ENCODE data around the gene HOXA6. TPM values are rescaled to one million over a fixed set of nuclear protein-coding genes. Genes with fewer than 3 reads are reported as not detected.
A peak's percentile ranks its signal among the peaks of the same experiment; 100 is the strongest.

The HOXA6 gene
- total and polyA plus RNA-seq, 2 experiments from 2014 or later = not detected

- Histone ChIP-seq H3K4me1 (ENCODE audit: insufficient read depth) (peaks cover 24% of the 10 kb centered on the region), H3K27me3 (ENCODE audit: insufficient read depth) (peaks cover 98% of the 10 kb centered on the region), H3K4me3 (no peak overlapping the region), H3K9me2 (ENCODE audit: insufficient read depth) (no peaks in the 10 kb centered on the region), H3K79me2 (replicated peaks; ENCODE audit: insufficient read depth) (no peaks in the 10 kb centered on the region), H3K36me3 (ENCODE audit: insufficient read depth) (no peaks in the 10 kb centered on the region), H4K20me1 (replicated peaks; ENCODE audit: insufficient read depth) (peaks cover 27% of the 10 kb centered on the region), H3K4me2 (no peak overlapping the region), H2AFZ (no peak overlapping the region), H3F3A (replicated peaks; ENCODE audit: low read depth) (peaks cover 29% of the 10 kb centered on the region), H3K27ac (ENCODE audit: low read depth) (no peak overlapping the region)
- TF ChIP-seq NANOG (IDR thresholded peaks at IDR 0.05; ENCODE audit: borderline replicate concordance) (no peak), ZNF114 (CRISPR knock-in tag; IDR thresholded peaks at IDR 0.05) (no peak), EZH2 (IDR thresholded peaks at IDR 0.05; ENCODE audit: low read depth, unreplicated experiment) (peak; percentile 67), CTCF (conservative IDR thresholded peaks at IDR 0.05; ENCODE audit: low read depth in 2 of 2) (peak; percentile 90 to 97)
- peaks cover 90% of the 10 kb centered on the region for H3K27me3 Mint-ChIP-seq (ENCODE audit: insufficient read depth, low read depth, poor library complexity)
- ATAC-seq (no peak), DNase-seq (ENCODE audit: low spot score) (peak; percentile 87)
- no peaks in the 10 kb centered on the region for H3K36me3 Mint-ChIP-seq (ENCODE audit: low read depth)
- H3K4me3 Mint-ChIP-seq = no peak overlapping the region
- no peak overlapping the region for H3K27ac Mint-ChIP-seq
- peaks cover 16% of the 10 kb centered on the region for H3K4me1 Mint-ChIP-seq
- H3K9me3 Mint-ChIP-seq = no peaks in the 10 kb centered on the region; the same call in 2 of the 3 replicates
Measured at GRCh38 chr7:27196287-27196767, 48.8 kb upstream of the HOXA6 start.

GRCh38 chr7:27194686-27195379 is 47.3 kb upstream of the HOXA6 start:
- Histone ChIP-seq H3K4me2 (no peak overlapping the region), H3F3A (replicated peaks; ENCODE audit: low read depth) (peaks cover 29% of the 10 kb centered on the region), H3K4me3 (no peak overlapping the region), H3K79me2 (replicated peaks; ENCODE audit: insufficient read depth) (no peaks in the 10 kb centered on the region), H3K4me1 (ENCODE audit: insufficient read depth) (peaks cover 20% of the 10 kb centered on the region), H3K27ac (ENCODE audit: low read depth) (no peak overlapping the region), H3K9me2 (ENCODE audit: insufficient read depth) (no peaks in the 10 kb centered on the region), H2AFZ (no peak overlapping the region), H3K27me3 (ENCODE audit: insufficient read depth) (peaks cover 98% of the 10 kb centered on the region), H4K20me1 (replicated peaks; ENCODE audit: insufficient read depth) (peaks cover 27% of the 10 kb centered on the region), H3K36me3 (ENCODE audit: insufficient read depth) (no peaks in the 10 kb centered on the region)
- Mint-ChIP-seq H3K27ac (no peak overlapping the region), H3K27me3 (ENCODE audit: insufficient read depth, low read depth, poor library complexity) (peaks cover 92% of the 10 kb centered on the region), H3K4me3 (no peak overlapping the region), H3K36me3 (ENCODE audit: low read depth) (no peaks in the 10 kb centered on the region), H3K9me3 (no peaks in the 10 kb centered on the region; the same call in 2 of the 3 replicates), H3K4me1 (peaks cover 9% of the 10 kb centered on the region)
- no peak for DNase-seq (ENCODE audit: low spot score)
- no peak for ATAC-seq
- TF ChIP-seq STAT1 (IDR thresholded peaks at IDR 0.05; ENCODE audit: unreplicated experiment) (no peak), CREB1 (CRISPR knock-in tag; IDR thresholded peaks at IDR 0.05; ENCODE audit: low read depth) (no peak), ZNF462 (CRISPR knock-in tag; IDR thresholded peaks at IDR 0.05) (no peak), CTCF (conservative IDR thresholded peaks at IDR 0.05; ENCODE audit: low read depth in 2 of 2) (no peak), EZH2phosphoT487 (IDR thresholded peaks at IDR 0.05; ENCODE audit: unreplicated experiment) (no peak)
- TF ChIP-seq, protein P1, sequence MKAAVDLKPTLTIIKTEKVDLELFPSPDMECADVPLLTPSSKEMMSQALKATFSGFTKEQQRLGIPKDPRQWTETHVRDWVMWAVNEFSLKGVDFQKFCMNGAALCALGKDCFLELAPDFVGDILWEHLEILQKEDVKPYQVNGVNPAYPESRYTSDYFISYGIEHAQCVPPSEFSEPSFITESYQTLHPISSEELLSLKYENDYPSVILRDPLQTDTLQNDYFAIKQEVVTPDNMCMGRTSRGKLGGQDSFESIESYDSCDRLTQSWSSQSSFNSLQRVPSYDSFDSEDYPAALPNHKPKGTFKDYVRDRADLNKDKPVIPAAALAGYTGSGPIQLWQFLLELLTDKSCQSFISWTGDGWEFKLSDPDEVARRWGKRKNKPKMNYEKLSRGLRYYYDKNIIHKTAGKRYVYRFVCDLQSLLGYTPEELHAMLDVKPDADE (IDR thresholded peaks at IDR 0.05) = no peak

Measured in GM23338 (cell line).